ENCODE results near the gene STK32A.

- TF ChIP-seq POLR2A (IDR thresholded peaks at IDR 0.05; ENCODE audit: low read depth, low read length) (no peak), TAF1 (IDR thresholded peaks at IDR 0.05; ENCODE audit: borderline replicate concordance, low read depth, low read length) (no peak), POLR2AphosphoS5 (IDR thresholded peaks at IDR 0.05; ENCODE audit: low read depth, low read length) (no peak)
Measured at GRCh38 chr5:147344861-147345260, 110.0 kb downstream of the STK32A start.

Measured in GM12892 (cell line).